Esophagus mucosa (tissue), 1 donor: ENCODE measurements around the gene TBX18. TPM values are rescaled to one million over a fixed set of nuclear protein-coding genes. Genes with fewer than 3 reads are reported as not detected.
A peak's percentile ranks its signal among the peaks of the same experiment; 100 is the strongest.

Experiments
- ATAC-seq: fragments of 200-7000 bp; cut with Tn5 transposase; one replicate; pipeline ENCODE4 v1.9.1; 2020
- total RNA-seq: library from RNA; stranded (reverse); gene quantifications from one replicate; pipeline ENCODE4 v1.2.4, GENCODE V29; 2023
- donor health status: DM: yes; HTN: yes; CAD: no.

Gene TBX18
- total RNA-seq, 1 donor from 2014 or later, result 1.6 TPM

- no peak for ATAC-seq
Observed at GRCh38 chr6:84667252-84668213, 96.9 kb downstream of the TBX18 start.

GRCh38 chr6:84665401-84665800 is 99.0 kb downstream of the TBX18 start:
- no peak for ATAC-seq

GRCh38 chr6:84663866-84664265 is 100.5 kb downstream of the TBX18 start:
- no peak for ATAC-seq

- ATAC-seq, result no peak
Observed at GRCh38 chr6:84657486-84657885, 106.9 kb downstream of the TBX18 start.

- no peak for ATAC-seq
Observed at GRCh38 chr6:84657025-84657424, 107.4 kb downstream of the TBX18 start.

- no peak for ATAC-seq
Observed at GRCh38 chr6:84653027-84653551, 111.3 kb downstream of the TBX18 start.

- no peak for ATAC-seq
Observed at GRCh38 chr6:84652356-84653026, 111.9 kb downstream of the TBX18 start.

- no peak for ATAC-seq
Observed at GRCh38 chr6:84651583-84651982, 112.8 kb downstream of the TBX18 start.

GRCh38 chr6:84648444-84648843 is 116.0 kb downstream of the TBX18 start:
- ATAC-seq, result no peak

GRCh38 chr6:84645563-84646266 is 118.7 kb downstream of the TBX18 start:
- ATAC-seq, result no peak

GRCh38 chr6:84645000-84645399 is 119.4 kb downstream of the TBX18 start:
- peak; percentile 69 for ATAC-seq

- no peak for ATAC-seq
Observed at GRCh38 chr6:84643778-84644177, 120.6 kb downstream of the TBX18 start.

- ATAC-seq, result no peak
Observed at GRCh38 chr6:84641076-84641475, 123.3 kb downstream of the TBX18 start.

GRCh38 chr6:84639396-84639795 is 125.0 kb downstream of the TBX18 start:
- no peak for ATAC-seq

- ATAC-seq, result no peak
Observed at GRCh38 chr6:84638286-84638685, 126.1 kb downstream of the TBX18 start.
